ENCODE results near the gene SLC38A10. TPM values are rescaled to one million over a fixed set of nuclear protein-coding genes. Genes with fewer than 3 reads are reported as not detected.

SLC38A10 gene
- total RNA-seq: 10 to 100 TPM; 24.5 to 56.5 (median 28.8) TPM

- in situ Hi-C loops (cut with MboI; ENCODE audit: low sequenced_read_pairs in 4 of 4): loop anchor here in 2 of 4 donors (10.0 kb wide), 2 partner anchors 100 to 190 kb away; partner anchors contain the start of gene BAHCC1 (in 1 of the 2)
- peaks cover 25 to 27% of the 10 kb centered on the region in 2 donors for H3K4me1 ChIP-seq
Measured at GRCh38 chr17:81295031-81295675, at the start of gene SLC38A10. Gene SLC38A10 (minus strand): TSS chr17:81295307. CDS start chr17:81294921, 386 bp downstream.

GRCh38 chr17:81342269-81343070, 47.4 kb upstream of the SLC38A10 start:
- Histone ChIP-seq H3K27ac (peak overlapping the region; percentile 94 to 99 (median 98)), H3K4me3 (peak overlapping the region; percentile 73 to 87 (median 77)), H3K9me3 (no peaks in the 10 kb centered on the region), H3K4me1 (peaks cover 45% of the 10 kb centered on the region in 2 donors), H3K27me3 (no peaks in the 10 kb centered on the region), H3K36me3 (no peaks in the 10 kb centered on the region)
- DNase-seq (peak in 1 of 2 donors; percentile 30), ATAC-seq (no peak)
- intact Hi-C loops (cut with DNase I; ENCODE audit: low total_unique reads): no loop called here
- in situ Hi-C loops (cut with MboI; ENCODE audit: low sequenced_read_pairs in 4 of 4): no loop called here
- no peak for TF ChIP-seq CTCF (IDR thresholded peaks at IDR 0.05 in 4 of 5, conservative IDR thresholded peaks at IDR 0.05 in 1 of 5)
- no peak for TF ChIP-seq POLR2A (IDR thresholded peaks at IDR 0.05)

More at GRCh38 chr17:81295031-81295675, at the start of gene SLC38A10:
- TF ChIP-seq POLR2A (IDR thresholded peaks at IDR 0.05): peak; percentile 97 to 99
- peak in 2 of 5 experiments; percentile 7 to 29 for TF ChIP-seq CTCF (IDR thresholded peaks at IDR 0.05 in 4 of 5, conservative IDR thresholded peaks at IDR 0.05 in 1 of 5)
- Histone ChIP-seq H3K9me3 (no peaks in the 10 kb centered on the region), H3K4me3 (peak within 1 kb of the TSS; percentile 69 to 98 (median 92)), H3K36me3 (no peaks in the 10 kb centered on the region), H3K27ac (peak within 1 kb of the TSS; percentile 91 to 99 (median 96)), H3K27me3 (no peaks in the 10 kb centered on the region)
- ATAC-seq: peak; percentile 85 to 89
- intact Hi-C loops (cut with DNase I; ENCODE audit: low total_unique reads): loop anchor here (1.0 to 2.0 kb wide), 5 partner anchors 30 to 100 kb away; partner anchors contain the start of gene BAHCC1
- peak; percentile 81 to 84 for DNase-seq

GRCh38 chr17:81341516-81342268, 46.6 kb upstream of the SLC38A10 start:
- Histone ChIP-seq H3K4me1 (peaks cover 48 to 49% of the 10 kb centered on the region in 2 donors), H3K4me3 (peak overlapping the region; percentile 73 to 87 (median 77)), H3K27me3 (no peaks in the 10 kb centered on the region), H3K36me3 (no peaks in the 10 kb centered on the region), H3K9me3 (no peaks in the 10 kb centered on the region), H3K27ac (peak overlapping the region; percentile 94 to 99 (median 98))
- intact Hi-C loops (cut with DNase I; ENCODE audit: low total_unique reads) (no loop called here), in situ Hi-C loops (cut with MboI; ENCODE audit: low sequenced_read_pairs in 4 of 4) (no loop called here)
- DNase-seq (no peak), ATAC-seq (no peak)
- no peak for TF ChIP-seq CTCF (IDR thresholded peaks at IDR 0.05 in 4 of 5, conservative IDR thresholded peaks at IDR 0.05 in 1 of 5)
- TF ChIP-seq POLR2A (IDR thresholded peaks at IDR 0.05): peak in 1 of 2 donors; percentile 7
